Activated T-helper 9 cell treated with anti-CD3 and anti-CD28 coated beads, Interleukin-2, amount 50 U/mL, for 16 hours (primary cell): Measurements from ENCODE around the gene DLG5.
"Not testable (repeated sequence)": the region's sequence is repeated elsewhere in the genome, so short reads cannot be mapped to it uniquely, and the experiment has no call there.

Experiments
- DNase-seq: peaks from one replicate; pipeline ENCODE4 v3.0.0-alpha.2; 2020; ENCODE audit warnings: low read depth

DLG5 gene

DNA sequence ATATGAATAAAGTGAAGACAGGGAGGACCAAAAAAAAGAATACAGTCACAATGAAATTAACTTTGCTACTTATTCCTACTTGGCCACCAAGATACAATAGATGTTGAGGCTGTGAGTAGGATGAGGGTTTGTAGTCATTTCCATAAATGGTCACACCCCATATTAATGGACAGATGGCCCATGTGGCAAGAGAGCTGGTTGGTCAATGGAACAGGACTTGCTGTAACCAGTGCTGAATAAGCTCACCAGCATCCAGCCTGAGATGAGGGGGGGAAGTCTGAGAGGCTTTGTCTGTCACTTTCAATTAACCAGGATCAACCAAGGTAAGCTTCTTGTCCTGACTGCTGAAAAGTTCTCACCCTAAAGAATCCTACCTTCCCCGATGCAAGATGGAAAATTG lies 158.5 kb downstream of the DLG5 start:
- DNase-seq, result no peak

DNA sequence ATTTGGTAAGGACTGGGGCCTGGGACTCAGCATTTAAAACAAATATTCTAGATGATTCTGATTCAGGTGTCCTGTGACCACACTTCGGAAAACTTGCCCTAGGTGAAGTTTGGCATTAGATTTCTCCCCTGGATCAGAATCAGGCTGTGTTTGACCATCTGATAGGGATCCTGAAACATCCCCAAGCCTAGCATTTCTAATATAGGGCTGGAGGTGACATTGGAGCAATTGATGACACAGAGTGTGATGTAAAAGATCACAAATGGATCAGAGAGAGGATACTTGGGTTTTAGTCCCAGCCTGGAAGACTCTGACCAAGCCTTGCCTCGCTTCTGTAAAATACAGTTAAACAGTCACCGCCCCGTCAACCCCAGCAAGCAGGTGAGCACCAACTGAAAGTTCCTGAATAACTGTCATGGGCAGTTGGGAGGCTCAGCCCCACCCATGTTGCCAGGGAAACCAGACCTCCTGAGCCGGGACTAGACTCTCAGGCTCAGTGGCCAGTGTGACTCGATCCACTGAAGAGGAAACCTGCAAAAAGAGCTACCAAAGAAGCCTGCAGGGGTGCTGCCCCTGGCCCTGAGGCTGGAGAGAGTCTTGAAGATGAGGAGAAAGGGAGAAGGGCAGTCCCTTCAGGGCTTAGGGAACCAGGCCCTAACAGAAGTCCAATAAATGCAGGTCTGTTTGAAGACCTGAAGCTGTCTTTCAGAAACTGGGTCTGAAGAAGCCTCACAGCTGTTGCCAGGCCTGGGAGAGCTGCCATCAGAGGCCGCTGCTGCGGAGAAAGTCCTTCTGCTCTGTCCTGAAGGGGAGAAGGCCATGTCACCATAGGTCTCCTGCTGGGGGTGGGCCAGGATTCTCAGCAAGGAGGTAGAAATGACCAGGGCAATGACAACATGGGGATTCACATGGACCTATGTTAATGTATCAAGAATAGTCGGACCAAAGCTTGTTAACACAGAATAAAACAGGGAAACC lies 162.8 kb downstream of the DLG5 start:
- no peak for DNase-seq

GRCh38 chr10:77758406-77758805 lies 168.1 kb downstream of the DLG5 start:
- DNase-seq, result not testable (repeated sequence)

GRCh38 chr10:77756319-77757232 lies 170.0 kb downstream of the DLG5 start:
- no peak for DNase-seq

DNA sequence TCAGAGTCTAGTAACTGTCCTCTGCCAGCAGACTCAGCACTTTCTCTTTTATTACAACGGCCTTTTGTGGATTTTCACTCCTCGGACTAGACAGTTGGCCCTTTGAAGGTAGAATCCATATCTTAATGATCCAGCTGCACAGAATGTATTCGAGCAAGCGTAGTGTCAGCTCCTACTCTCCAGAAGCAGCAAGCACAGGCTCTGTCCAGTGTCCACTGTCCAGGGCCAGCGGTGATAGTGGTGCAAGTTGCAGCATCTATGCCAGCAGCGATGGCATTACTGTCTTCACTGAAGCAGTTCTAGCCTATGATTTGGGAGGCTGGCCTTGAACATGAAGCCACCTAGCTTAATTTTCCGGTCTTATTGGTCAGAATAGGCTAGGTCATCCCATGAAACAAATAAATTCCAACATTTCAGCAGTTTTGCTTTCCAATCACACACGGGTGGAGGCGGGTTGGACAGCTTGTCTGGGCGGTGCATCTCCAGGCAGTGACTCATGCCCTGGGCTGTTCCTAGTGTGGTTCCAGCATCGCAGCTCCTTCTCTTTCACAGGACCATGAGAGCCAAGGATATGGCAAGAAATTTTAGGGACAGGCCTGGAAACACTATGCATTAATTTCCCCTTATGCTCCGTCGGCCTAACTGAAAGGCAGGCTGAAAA lies 180.4 kb downstream of the DLG5 start:
- DNase-seq, result no peak

GRCh38 chr10:77744245-77744644 lies 182.3 kb downstream of the DLG5 start:
- no peak for DNase-seq

- DNase-seq, result no peak
Measured at GRCh38 chr10:77742172-77742571, 184.4 kb downstream of the DLG5 start.

- DNase-seq, result no peak
Measured at GRCh38 chr10:77741746-77742145, 184.8 kb downstream of the DLG5 start.
